ENCODE data around the gene UBQLN1.
A peak's percentile ranks its signal among the peaks of the same experiment; 100 is the strongest.
"Not testable (repeated sequence)": the region's sequence is repeated elsewhere in the genome, so short reads cannot be mapped to it uniquely, and the experiment has no call there.

UBQLN1 gene

GRCh38 chr9:83707768-83708514 lies at the start of gene UBQLN1:
TSS of gene UBQLN1 (minus strand) at chr9:83707958. CDS start at chr9:83707679, 279 bp downstream.
- H3K9me3 Mint-ChIP-seq = no peaks in the 10 kb centered on the region
- H3K27me3 Mint-ChIP-seq = no peaks in the 10 kb centered on the region
- peak within 1 kb of the TSS; percentile 98 for H3K27ac Mint-ChIP-seq
- H3K4me1 Mint-ChIP-seq (ENCODE audit: low read depth) = peaks cover 51% of the 10 kb centered on the region
- peak within 1 kb of the TSS; percentile 92 for H3K4me3 Mint-ChIP-seq
- peaks cover 25% of the 10 kb centered on the region for H3K36me3 Mint-ChIP-seq (ENCODE audit: low read depth)

DNA sequence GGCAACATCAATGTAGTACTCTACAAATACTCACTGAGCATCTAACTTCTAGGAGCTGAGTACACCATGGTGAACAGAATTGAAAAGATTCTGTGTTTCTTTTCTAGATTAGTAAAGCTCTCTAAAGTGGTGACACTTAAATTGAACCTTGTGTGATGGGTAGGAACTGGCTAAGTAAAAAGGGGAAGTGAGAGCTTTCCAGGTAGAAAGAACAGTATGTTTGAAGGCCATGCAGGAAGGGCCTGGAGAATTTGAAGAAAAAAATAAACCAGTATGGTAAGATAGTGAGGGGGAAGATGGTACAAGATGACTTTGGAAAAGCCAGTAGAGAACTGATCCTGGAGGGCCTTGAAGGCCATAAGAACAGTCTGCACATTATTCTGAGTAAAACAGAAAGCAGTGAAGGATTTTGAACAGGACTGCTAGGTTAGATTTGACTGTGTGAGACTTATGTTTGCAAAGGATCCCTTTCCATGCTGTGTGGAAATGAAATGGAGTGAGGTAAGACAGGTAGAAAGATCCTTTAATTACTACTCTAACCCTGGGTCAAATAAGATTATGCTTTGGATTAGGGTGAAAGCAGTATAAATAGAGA lies 46.7 kb upstream of the UBQLN1 start:
- Mint-ChIP-seq H3K4me1 (ENCODE audit: low read depth) (peaks cover 3% of the 10 kb centered on the region), H3K4me3 (no peak overlapping the region), H3K36me3 (ENCODE audit: low read depth) (peaks cover 9% of the 10 kb centered on the region), H3K27me3 (no peaks in the 10 kb centered on the region), H3K9me3 (no peaks in the 10 kb centered on the region), H3K27ac (no peak overlapping the region)

GRCh38 chr9:83749706-83750105 lies 41.9 kb upstream of the UBQLN1 start:
- no peaks in the 10 kb centered on the region for H3K9me3 Mint-ChIP-seq
- H3K36me3 Mint-ChIP-seq (ENCODE audit: low read depth) = peaks cover 5% of the 10 kb centered on the region
- no peaks in the 10 kb centered on the region for H3K27me3 Mint-ChIP-seq
- H3K27ac Mint-ChIP-seq = no peak overlapping the region
- H3K4me3 Mint-ChIP-seq = no peak overlapping the region
- peaks cover 10% of the 10 kb centered on the region for H3K4me1 Mint-ChIP-seq (ENCODE audit: low read depth)

GRCh38 chr9:83744206-83744605 lies 36.4 kb upstream of the UBQLN1 start:
- peaks cover 7% of the 10 kb centered on the region for H3K4me1 Mint-ChIP-seq (ENCODE audit: low read depth)
- no peaks in the 10 kb centered on the region for H3K9me3 Mint-ChIP-seq
- no peak overlapping the region for H3K27ac Mint-ChIP-seq
- no peaks in the 10 kb centered on the region for H3K27me3 Mint-ChIP-seq
- no peak overlapping the region for H3K4me3 Mint-ChIP-seq
- H3K36me3 Mint-ChIP-seq (ENCODE audit: low read depth) = peaks cover 6% of the 10 kb centered on the region

GRCh38 chr9:83733739-83734138 lies 26.0 kb upstream of the UBQLN1 start:
- Mint-ChIP-seq H3K36me3 (ENCODE audit: low read depth) (peaks cover 19% of the 10 kb centered on the region), H3K9me3 (no peaks in the 10 kb centered on the region), H3K4me1 (ENCODE audit: low read depth) (peaks cover 9% of the 10 kb centered on the region), H3K4me3 (no peak overlapping the region), H3K27me3 (no peaks in the 10 kb centered on the region), H3K27ac (no peak overlapping the region)

GRCh38 chr9:83728591-83729368 lies 21.0 kb upstream of the UBQLN1 start:
- H3K9me3 Mint-ChIP-seq; H3K27me3 Mint-ChIP-seq; H3K4me1 Mint-ChIP-seq (ENCODE audit: low read depth); H3K36me3 Mint-ChIP-seq (ENCODE audit: low read depth); H3K4me3 Mint-ChIP-seq; H3K27ac Mint-ChIP-seq: not testable (repeated sequence)

GRCh38 chr9:83724436-83724835 lies 16.7 kb upstream of the UBQLN1 start:
- Mint-ChIP-seq H3K27ac (no peak overlapping the region), H3K4me3 (no peak overlapping the region), H3K27me3 (no peaks in the 10 kb centered on the region), H3K9me3 (no peaks in the 10 kb centered on the region), H3K4me1 (ENCODE audit: low read depth) (no peaks in the 10 kb centered on the region), H3K36me3 (ENCODE audit: low read depth) (no peaks in the 10 kb centered on the region)

DNA sequence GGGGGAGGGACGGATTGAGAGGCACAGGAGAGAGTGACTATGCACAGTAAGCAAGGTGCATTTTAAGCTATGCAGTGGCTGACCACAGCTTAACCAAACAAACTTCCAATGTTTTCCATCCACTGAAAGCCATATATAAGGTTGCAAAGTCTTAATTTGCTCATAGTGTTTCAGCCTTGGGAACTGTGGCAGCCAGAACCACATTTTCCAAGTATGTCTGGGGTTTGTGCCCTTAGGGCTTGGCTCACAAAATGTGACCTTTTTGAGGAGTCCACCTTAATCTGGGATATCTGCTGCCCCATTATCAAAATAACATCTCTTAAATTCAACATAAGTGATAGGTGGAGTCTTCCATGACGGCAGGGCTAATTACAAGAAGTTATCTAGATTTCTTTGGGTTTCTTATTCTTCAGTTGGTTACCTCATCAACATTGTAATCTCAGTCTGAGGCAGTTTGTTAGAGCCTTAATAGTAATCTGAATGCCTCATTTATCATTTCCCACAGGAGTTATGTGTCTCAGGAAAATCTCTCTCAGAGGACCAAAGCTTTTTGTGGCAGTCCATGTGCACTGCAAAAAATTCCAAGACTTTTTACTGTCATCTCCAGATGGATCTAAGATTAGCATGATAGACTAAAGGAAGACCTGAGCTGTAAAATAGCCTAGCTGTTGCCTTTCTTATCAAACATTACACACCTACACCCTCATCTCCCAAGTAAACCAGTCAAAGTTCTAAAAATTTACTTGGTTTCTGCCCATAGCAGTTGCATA lies 15.2 kb upstream of the UBQLN1 start:
- no peaks in the 10 kb centered on the region for H3K27me3 Mint-ChIP-seq
- H3K36me3 Mint-ChIP-seq (ENCODE audit: low read depth) = no peaks in the 10 kb centered on the region
- H3K4me3 Mint-ChIP-seq = no peak overlapping the region
- H3K9me3 Mint-ChIP-seq = no peaks in the 10 kb centered on the region
- no peaks in the 10 kb centered on the region for H3K4me1 Mint-ChIP-seq (ENCODE audit: low read depth)
- H3K27ac Mint-ChIP-seq = no peak overlapping the region

DNA sequence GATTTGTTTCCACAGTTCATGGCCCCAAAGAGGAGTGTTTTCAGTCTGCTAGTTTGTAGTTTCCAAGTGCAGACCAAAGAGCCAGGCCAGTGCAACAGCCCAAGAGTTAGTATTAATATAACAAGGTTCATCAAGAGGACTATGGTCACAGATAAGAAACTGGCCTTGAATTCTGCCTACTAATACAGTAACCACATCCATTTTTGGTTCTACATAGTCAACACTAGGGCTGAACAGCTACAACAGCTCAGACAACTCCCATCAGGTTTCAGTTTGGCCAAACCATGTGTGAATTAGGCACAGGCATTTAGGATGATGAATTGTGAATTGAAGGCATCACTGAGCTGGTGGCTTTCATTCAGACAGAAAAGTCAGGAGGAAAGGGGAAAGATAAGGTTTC lies 13.8 kb upstream of the UBQLN1 start:
- Mint-ChIP-seq H3K4me1 (ENCODE audit: low read depth) (no peaks in the 10 kb centered on the region), H3K36me3 (ENCODE audit: low read depth) (no peaks in the 10 kb centered on the region), H3K27me3 (no peaks in the 10 kb centered on the region), H3K4me3 (no peak overlapping the region), H3K9me3 (no peaks in the 10 kb centered on the region), H3K27ac (no peak overlapping the region)

DNA sequence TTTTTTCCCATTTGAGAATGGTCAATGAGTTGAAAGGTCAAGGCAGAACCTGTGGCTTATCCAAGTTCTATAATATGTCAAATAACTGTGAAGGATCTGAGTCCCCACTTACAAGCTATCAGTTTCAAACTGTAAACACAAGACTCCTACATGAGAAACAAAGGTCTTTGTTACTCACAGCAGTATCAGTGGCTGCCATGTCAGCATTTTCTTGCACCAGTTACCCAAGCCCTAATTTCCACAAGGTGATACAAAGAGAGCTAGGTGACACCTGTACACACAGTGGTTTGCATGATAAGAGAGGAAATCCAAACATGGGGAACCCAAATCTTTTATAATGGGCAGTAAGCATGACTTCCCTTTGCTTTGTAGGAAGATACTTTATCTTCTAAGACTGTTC lies 8.0 kb upstream of the UBQLN1 start:
- H3K4me1 Mint-ChIP-seq (ENCODE audit: low read depth) = no peaks in the 10 kb centered on the region
- H3K27ac Mint-ChIP-seq = no peak overlapping the region
- H3K9me3 Mint-ChIP-seq = no peaks in the 10 kb centered on the region
- H3K36me3 Mint-ChIP-seq (ENCODE audit: low read depth) = no peaks in the 10 kb centered on the region
- H3K4me3 Mint-ChIP-seq = no peak overlapping the region
- no peaks in the 10 kb centered on the region for H3K27me3 Mint-ChIP-seq

DNA sequence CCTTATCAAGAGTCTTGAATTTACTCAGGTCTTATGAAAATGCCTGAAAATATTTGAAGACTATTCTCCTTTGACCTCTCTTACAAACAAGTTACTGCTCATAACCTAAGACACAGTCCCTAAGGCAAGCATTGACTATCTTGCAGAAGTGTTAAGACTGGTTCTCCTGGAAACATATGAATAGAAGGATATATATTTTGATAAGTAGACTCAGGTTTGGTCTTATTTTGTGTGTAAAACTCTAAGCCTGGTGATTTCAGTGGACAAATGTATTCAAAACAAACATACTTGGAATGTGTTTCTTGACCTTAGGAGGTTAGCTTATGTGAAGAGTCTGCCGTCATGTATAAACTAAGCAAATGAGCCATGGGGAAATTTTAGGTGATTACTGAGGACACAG lies 7.5 kb upstream of the UBQLN1 start:
- Mint-ChIP-seq H3K36me3 (ENCODE audit: low read depth) (no peaks in the 10 kb centered on the region), H3K27me3 (no peaks in the 10 kb centered on the region), H3K4me1 (ENCODE audit: low read depth) (no peaks in the 10 kb centered on the region), H3K4me3 (no peak overlapping the region), H3K9me3 (no peaks in the 10 kb centered on the region), H3K27ac (no peak overlapping the region)

GRCh38 chr9:83714329-83714728 lies 6.6 kb upstream of the UBQLN1 start:
- H3K9me3 Mint-ChIP-seq = no peaks in the 10 kb centered on the region
- no peak overlapping the region for H3K27ac Mint-ChIP-seq
- no peaks in the 10 kb centered on the region for H3K36me3 Mint-ChIP-seq (ENCODE audit: low read depth)
- H3K4me3 Mint-ChIP-seq = no peak overlapping the region
- H3K4me1 Mint-ChIP-seq (ENCODE audit: low read depth) = peaks cover 2% of the 10 kb centered on the region
- H3K27me3 Mint-ChIP-seq = no peaks in the 10 kb centered on the region

GRCh38 chr9:83708515-83709158 lies 879 bp upstream of the UBQLN1 start:
- Mint-ChIP-seq H3K36me3 (ENCODE audit: low read depth) (peaks cover 23% of the 10 kb centered on the region), H3K27ac (peak overlapping the region; percentile 98), H3K4me3 (peak overlapping the region; percentile 92), H3K27me3 (no peaks in the 10 kb centered on the region), H3K4me1 (ENCODE audit: low read depth) (peaks cover 44% of the 10 kb centered on the region), H3K9me3 (no peaks in the 10 kb centered on the region)

DNA sequence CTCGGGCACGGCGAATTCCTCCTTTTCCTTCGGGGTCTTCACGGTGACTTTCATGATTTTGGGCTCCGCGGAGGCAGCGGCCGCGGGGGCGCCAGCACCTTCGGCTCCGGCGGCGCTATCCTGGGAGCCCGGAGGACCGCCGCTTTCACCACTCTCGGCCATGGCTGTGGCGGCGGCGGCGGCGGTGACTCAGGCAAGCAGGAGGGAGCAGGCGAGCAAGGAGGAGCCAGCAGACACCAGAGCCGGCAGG lies 315 bp downstream of the UBQLN1 start:
- peak overlapping the region; percentile 92 for H3K4me3 Mint-ChIP-seq
- H3K9me3 Mint-ChIP-seq = no peaks in the 10 kb centered on the region
- peaks cover 54% of the 10 kb centered on the region for H3K4me1 Mint-ChIP-seq (ENCODE audit: low read depth)
- peaks cover 28% of the 10 kb centered on the region for H3K36me3 Mint-ChIP-seq (ENCODE audit: low read depth)
- peak overlapping the region; percentile 98 for H3K27ac Mint-ChIP-seq
- no peaks in the 10 kb centered on the region for H3K27me3 Mint-ChIP-seq
